Breast epithelium (tissue), 4 donors: ENCODE data around the gene NXPH4. TPM values are rescaled to one million over a fixed set of nuclear protein-coding genes. Genes with fewer than 3 reads are reported as not detected.
A peak's percentile ranks its signal among the peaks of the same experiment; 100 is the strongest.

Experiments
- DNase-seq, 2 donors: peaks; one replicate each; pipeline ENCODE4 v3.0.0-alpha.2; 2019; ENCODE audit warnings: low spot score in 2 of 2
- H3K27ac ChIP-seq, 2 donors: fragments of 200-600 bp; sonication (generic) in 1 of 2; one replicate each; pipeline ENCODE4 v1.5.1; 2016 to 2019; ENCODE audit warnings: mild to moderate bottlenecking in 1 of 2
- H3K27me3 ChIP-seq, 2 donors: fragments of 200-600 bp; sonication (generic) in 1 of 2; one replicate each; pipeline versions ENCODE4 v1.5.1 to v1.6.0; 2017 to 2019; ENCODE audit warnings: control low read depth in 1 of 2, mild to moderate bottlenecking in 1 of 2
- H3K36me3 ChIP-seq: fragments of 200-600 bp; one replicate; pipeline ENCODE4 v1.5.1; 2019
- H3K4me1 ChIP-seq, 2 donors: fragments of 200-600 bp; sonication (generic); one replicate each; pipeline ENCODE4 v1.5.1; 2016 to 2019; ENCODE audit warnings: control low read depth in 1 of 2
- H3K4me3 ChIP-seq, 3 donors: fragments of 200-600 bp; sonication (generic); 1 replicate in 2 of 3; 2 replicates in 1 of 3; pipeline ENCODE4 v1.5.1; 2016 to 2019; ENCODE audit warnings: mild to moderate bottlenecking in 3 of 3, moderate library complexity in 2 of 3
- H3K9me3 ChIP-seq, 2 donors: fragments of 200-600 bp; sonication (generic) in 1 of 2; one replicate each; pipeline ENCODE4 v1.5.1; 2016 to 2019; ENCODE audit warnings: control low read depth in 1 of 2
- CTCF ChIP-seq, 3 donors: fragments of 450-650 bp; IDR thresholded peaks; one replicate each; pipeline ENCODE4 v1.5.1; 2016 to 2017; ENCODE audit warnings: antibody characterized with exemption in 3 of 3, mild to moderate bottlenecking in 3 of 3, moderate library complexity in 3 of 3
- POLR2A ChIP-seq: fragments of 450-650 bp; IDR thresholded peaks from one replicate; pipeline ENCODE4 v1.6.1; 2016; ENCODE audit warnings: antibody characterized with exemption, mild to moderate bottlenecking, moderate library complexity
- POLR2AphosphoS5 ChIP-seq, 3 donors: sonication (generic); formaldehyde crosslinking; IDR thresholded peaks; one replicate each; pipeline ENCODE4 v1.6.1; 2017; ENCODE audit warnings: antibody characterized with exemption in 3 of 3
- intact Hi-C: fragments of 100-400 bp; cut with DNase I; formaldehyde crosslinking; loops from one replicate; pipeline ENCODE4 v1.15.1; 2023; ENCODE audit warnings: low total_unique reads
- total RNA-seq, 3 donors: library from RNA; depleted of rRNA; stranded (reverse); fragments of >200 nt; gene quantifications; one replicate each; pipeline ENCODE4 v1.1.0, GENCODE V29; 2016

Gene NXPH4
- total RNA-seq, 3 donors from 2014 or later, result 0.33 TPM; not detected in 2

GRCh38 chr12:57213058-57213715 lies 3.4 kb upstream of the NXPH4 start:
- TF ChIP-seq POLR2A (no peak), CTCF (IDR thresholded peaks at IDR 0.05) (peak; percentile 77 to 94 (median 83)), POLR2AphosphoS5 (IDR thresholded peaks at IDR 0.05) (peak in 2 of 3 donors; percentile 13 to 15)
- Histone ChIP-seq H3K9me3 (no peaks in the 10 kb centered on the region), H3K27ac (peak overlapping the region in 1 of 2 donors; percentile 7)

GRCh38 chr12:57213763-57214397 lies 2.7 kb upstream of the NXPH4 start:
- no peak for TF ChIP-seq CTCF (IDR thresholded peaks at IDR 0.05)
- no peak for TF ChIP-seq POLR2AphosphoS5 (IDR thresholded peaks at IDR 0.05)
- no peak for TF ChIP-seq POLR2A
- no peak for DNase-seq
- intact Hi-C loops, result no loop called here
- H3K27me3 ChIP-seq, result peaks cover 3 to 31% of the 10 kb centered on the region in 2 donors
- H3K4me1 ChIP-seq, result peaks cover 7 to 8% of the 10 kb centered on the region in 2 donors
- H3K36me3 ChIP-seq, result no peaks in the 10 kb centered on the region
- peak overlapping the region in 1 of 2 donors; percentile 4 for H3K27ac ChIP-seq
- no peaks in the 10 kb centered on the region for H3K9me3 ChIP-seq
- H3K4me3 ChIP-seq, result no peak overlapping the region

More at GRCh38 chr12:57213058-57213715, 3.4 kb upstream of the NXPH4 start:
- intact Hi-C loops, result no loop called here
- Histone ChIP-seq H3K4me1 (peaks cover 7 to 8% of the 10 kb centered on the region in 2 donors), H3K4me3 (no peak overlapping the region), H3K27me3 (peaks cover 3 to 24% of the 10 kb centered on the region in 2 donors), H3K36me3 (no peaks in the 10 kb centered on the region)
- peak; percentile 89 to 90 for DNase-seq

GRCh38 chr12:57214398-57214781 lies 2.2 kb upstream of the NXPH4 start:
- Histone ChIP-seq H3K9me3 (no peaks in the 10 kb centered on the region), H3K4me3 (no peak overlapping the region), H3K27ac (no peak overlapping the region), H3K27me3 (peaks cover 3 to 36% of the 10 kb centered on the region in 2 donors), H3K4me1 (peaks cover 7 to 8% of the 10 kb centered on the region in 2 donors), H3K36me3 (no peaks in the 10 kb centered on the region)
- TF ChIP-seq CTCF (IDR thresholded peaks at IDR 0.05), result peak in 2 of 3 donors; percentile 58 to 70
- no peak for TF ChIP-seq POLR2AphosphoS5 (IDR thresholded peaks at IDR 0.05)
- DNase-seq, result peak in 1 of 2 donors; percentile 46
- intact Hi-C loops, result no loop called here

GRCh38 chr12:57215065-57215464 lies 1.5 kb upstream of the NXPH4 start:
- DNase-seq, result no peak
- intact Hi-C loops, result no loop called here
- no peaks in the 10 kb centered on the region for H3K9me3 ChIP-seq
- H3K4me1 ChIP-seq, result peaks cover 7 to 8% of the 10 kb centered on the region in 2 donors
- no peak overlapping the region for H3K27ac ChIP-seq
- TF ChIP-seq POLR2A, result no peak
- no peak for TF ChIP-seq CTCF (IDR thresholded peaks at IDR 0.05)
- TF ChIP-seq POLR2AphosphoS5 (IDR thresholded peaks at IDR 0.05), result no peak
- no peak overlapping the region for H3K4me3 ChIP-seq
- H3K36me3 ChIP-seq, result no peaks in the 10 kb centered on the region
- peaks cover 5 to 43% of the 10 kb centered on the region in 2 donors for H3K27me3 ChIP-seq

- intact Hi-C loops, result no loop called here
- no peak for TF ChIP-seq CTCF (IDR thresholded peaks at IDR 0.05)
- TF ChIP-seq POLR2A, result no peak
- TF ChIP-seq POLR2AphosphoS5 (IDR thresholded peaks at IDR 0.05), result no peak
- no peak for DNase-seq
- peaks cover 7 to 8% of the 10 kb centered on the region in 2 donors for H3K4me1 ChIP-seq
- H3K27ac ChIP-seq, result no peak overlapping the region
- H3K9me3 ChIP-seq, result no peaks in the 10 kb centered on the region
- no peaks in the 10 kb centered on the region for H3K36me3 ChIP-seq
- H3K4me3 ChIP-seq, result peak overlapping the region in 1 of 3 donors; percentile 78
- peaks cover 6 to 49% of the 10 kb centered on the region in 2 donors for H3K27me3 ChIP-seq
Observed at GRCh38 chr12:57215668-57216013, 953 bp upstream of the NXPH4 start.
